HL-60 (cell line): ENCODE data around the gene GAA.

Experiments used
- DNase-seq, 2 experiments: peaks; one replicate each; pipeline ENCODE4 v3.0.0-alpha.2; 2010 to 2020; ENCODE audit warnings: low read depth in 1 of 2, low spot score in 1 of 2
- H3K27ac ChIP-seq: fragments of 250-450 bp; sonication (Bioruptor Pico); replicated peaks from 2 replicates; pipeline ENCODE4 v1.5.1; 2020; ENCODE audit warnings: mild to moderate bottlenecking, moderate library complexity
- H3K27me3 ChIP-seq: fragments of 250-450 bp; sonication (Bioruptor Pico); 2 replicates; pipeline ENCODE4 v1.5.1; 2021; ENCODE audit warnings: mild to moderate bottlenecking, moderate library complexity; ENCODE audit not compliant: insufficient read depth, poor library complexity, severe bottlenecking
- H3K4me3 ChIP-seq: replicated peaks from 2 replicates; pipeline ENCODE4 v1.5.1; 2011; ENCODE audit warnings: mild to moderate bottlenecking, control low read depth, low read length; ENCODE audit not compliant: insufficient read depth
- CTCF ChIP-seq: IDR thresholded peaks from one replicate; pipeline ENCODE4 v1.5.1; 2011; ENCODE audit warnings: low read length, control low read depth, inconsistent platforms; ENCODE audit not compliant: insufficient read depth
- GABPA ChIP-seq: IDR thresholded peaks from 2 replicates; pipeline ENCODE4 v1.6.1; 2012; ENCODE audit warnings: low read depth
- POLR2AphosphoS5 ChIP-seq: IDR thresholded peaks from 2 replicates; pipeline ENCODE4 v1.6.1; 2012; ENCODE audit warnings: low read depth
- REST ChIP-seq: IDR thresholded peaks from 2 replicates; pipeline ENCODE4 v1.6.1; 2012; ENCODE audit warnings: low read depth; ENCODE audit not compliant: insufficient replicate concordance
- SPI1 ChIP-seq: IDR thresholded peaks from 2 replicates; pipeline ENCODE4 v1.6.1; 2012; ENCODE audit warnings: low read depth, mild to moderate bottlenecking, borderline replicate concordance

Gene GAA

GRCh38 chr17:80055597-80055996, 45.8 kb upstream of the GAA start:
- H3K4me3 ChIP-seq: no peak overlapping the region
- TF ChIP-seq CTCF: no peak
- TF ChIP-seq SPI1: no peak
- TF ChIP-seq REST: no peak
- TF ChIP-seq GABPA: no peak
- no peak for TF ChIP-seq POLR2AphosphoS5

GRCh38 chr17:80058311-80058955, 42.9 kb upstream of the GAA start:
- Histone ChIP-seq H3K27me3 (peaks cover 3% of the 10 kb centered on the region), H3K4me3 (no peak overlapping the region), H3K27ac (no peak overlapping the region)
- DNase-seq: no peak
- TF ChIP-seq GABPA (no peak), REST (no peak), CTCF (no peak), SPI1 (no peak), POLR2AphosphoS5 (no peak)

More at GRCh38 chr17:80055597-80055996, 45.8 kb upstream of the GAA start:
- DNase-seq: no peak
- Histone ChIP-seq H3K27ac (no peak overlapping the region), H3K27me3 (peaks cover 2% of the 10 kb centered on the region)

- TF ChIP-seq REST (no peak), GABPA (no peak), SPI1 (no peak), CTCF (no peak), POLR2AphosphoS5 (no peak)
- Histone ChIP-seq H3K4me3 (no peak overlapping the region), H3K27ac (no peak overlapping the region), H3K27me3 (peaks cover 3% of the 10 kb centered on the region)
- DNase-seq: no peak
Measured at GRCh38 chr17:80060644-80061043, 40.7 kb upstream of the GAA start.
